ENCODE results near the gene SFRP2. TPM values are rescaled to one million over a fixed set of nuclear protein-coding genes. Genes with fewer than 3 reads are reported as not detected.

SFRP2 gene
- total and polyA plus RNA-seq, 10 of the 15 experiments (the other 5 are each of a cell fraction or from before 2014, with no cell fraction given) = 0.11 to 0.33 (median 0.16) TPM; not detected in 7

DNA sequence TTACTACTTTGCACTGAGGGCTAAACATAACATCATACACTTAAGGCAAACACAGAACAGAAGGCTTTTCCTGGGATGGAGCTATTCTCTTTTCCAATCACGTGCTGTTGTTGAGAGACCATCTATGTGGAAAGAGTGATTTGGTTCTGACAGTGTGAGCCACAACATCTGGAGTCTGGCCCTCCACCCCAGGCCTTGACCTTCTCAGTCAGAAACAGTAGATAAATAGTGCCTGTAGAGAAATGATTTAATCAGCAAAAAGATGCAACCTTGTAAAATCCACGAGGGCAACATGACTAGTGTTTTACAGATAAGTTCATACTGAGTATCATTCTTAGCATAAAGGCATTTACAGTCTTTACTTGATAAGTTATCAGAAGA is 10.8 kb upstream of the SFRP2 start (continued):
- TF ChIP-seq TCF3 (IDR thresholded peaks at IDR 0.05; ENCODE audit: borderline replicate concordance, insufficient read depth, low read depth, low read length) = no peak
- no peak for TF ChIP-seq CREB1 (IDR thresholded peaks at IDR 0.05; ENCODE audit: low read depth)
- TF ChIP-seq E4F1 (IDR thresholded peaks at IDR 0.05; ENCODE audit: borderline replicate concordance, partially characterized antibody) = no peak
- TF ChIP-seq CEBPZ (IDR thresholded peaks at IDR 0.05; ENCODE audit: low read depth, low read length) = no peak
- TF ChIP-seq MYB (IDR thresholded peaks at IDR 0.05; ENCODE audit: borderline replicate concordance, low read depth, low read length) = no peak
